D721Med (cell line): ENCODE measurements around the gene P2RY11.
A peak's percentile ranks its signal among the peaks of the same experiment; 100 is the strongest.

Source experiments
- DNase-seq: peaks from one replicate; pipeline ENCODE4 v3.0.0; 2011; ENCODE audit warnings: low spot score; ENCODE audit not compliant: insufficient read length
- FAIRE-seq: peaks from 2 replicates; lab custom pipeline; 2011; peaks lifted over from hg19 to GRCh38; lab: Jason Lieb, UNC
- CTCF ChIP-seq: IDR thresholded peaks from 2 replicates; pipeline ENCODE4 v1.5.1; 2012; ENCODE audit warnings: mild to moderate bottlenecking, control low read depth; ENCODE audit not compliant: insufficient read depth; ENCODE audit errors: missing control alignments

P2RY11 gene

GRCh38 chr19:10087296-10088061 lies 24.0 kb upstream of the P2RY11 start:
- DNase-seq (peak; percentile 1), FAIRE-seq (no peak)
- TF ChIP-seq CTCF: no peak

- no peak for DNase-seq
- no peak for TF ChIP-seq CTCF
- no peak for FAIRE-seq
Observed at GRCh38 chr19:10088949-10089554, 22.4 kb upstream of the P2RY11 start.

- FAIRE-seq (no peak), DNase-seq (no peak)
- no peak for TF ChIP-seq CTCF
Observed at GRCh38 chr19:10089801-10090375, 21.6 kb upstream of the P2RY11 start.

- FAIRE-seq (no peak), DNase-seq (no peak)
- no peak for TF ChIP-seq CTCF
Observed at GRCh38 chr19:10091370-10091687, 20.2 kb upstream of the P2RY11 start.

GRCh38 chr19:10091895-10092641 lies 19.4 kb upstream of the P2RY11 start:
- DNase-seq (no peak), FAIRE-seq (no peak)
- TF ChIP-seq CTCF: no peak

GRCh38 chr19:10092648-10093294 lies 18.7 kb upstream of the P2RY11 start:
- FAIRE-seq: no peak
- no peak for TF ChIP-seq CTCF
- DNase-seq: no peak
